Osteoblast (primary cell): ENCODE results near the gene PPARD. TPM values are rescaled to one million over a fixed set of nuclear protein-coding genes. Genes with fewer than 3 reads are reported as not detected.

Experiments used
- DNase-seq: peaks from one replicate; pipeline ENCODE4 v3.0.0; 2011; ENCODE audit warnings: low spot score, mixed read lengths; ENCODE audit not compliant: insufficient read length; ENCODE audit errors: missing footprints
- H2AFZ ChIP-seq: 2 replicates; pipeline ENCODE4 v1.6.0; 2011; ENCODE audit warnings: mild to moderate bottlenecking, low read length
- H3K27ac ChIP-seq: 2 replicates; pipeline ENCODE4 v1.5.1; 2011; ENCODE audit warnings: mild to moderate bottlenecking, low read depth, low read length, moderate library complexity
- H3K27me3 ChIP-seq: 2 replicates; pipeline ENCODE4 v1.6.0; 2012; ENCODE audit warnings: mild to moderate bottlenecking, control low read depth, inconsistent platforms, low read length, moderate library complexity; ENCODE audit not compliant: insufficient read depth
- H3K36me3 ChIP-seq: 2 replicates; pipeline ENCODE4 v1.5.1; 2011; ENCODE audit warnings: mild to moderate bottlenecking, low read length, control low read depth, moderate library complexity; ENCODE audit not compliant: insufficient read depth
- H3K4me1 ChIP-seq: 2 replicates; pipeline ENCODE4 v1.5.1; 2011; ENCODE audit warnings: mild to moderate bottlenecking, low read length, control low read depth, moderate library complexity; ENCODE audit not compliant: insufficient read depth
- H3K4me2 ChIP-seq: 2 replicates; pipeline ENCODE4 v1.6.0; 2011; ENCODE audit warnings: mild to moderate bottlenecking, low read length; ENCODE audit not compliant: insufficient read depth
- H3K4me3 ChIP-seq: fragments of 200-600 bp; sonication (generic); 3 replicates; pipeline ENCODE4 v1.5.1; 2012; ENCODE audit warnings: mild to moderate bottlenecking, low read length, inconsistent platforms; ENCODE audit not compliant: insufficient read depth
- H3K79me2 ChIP-seq: 2 replicates; pipeline ENCODE4 v1.6.0; 2012; ENCODE audit warnings: mild to moderate bottlenecking, low read length, control low read depth, inconsistent platforms; ENCODE audit not compliant: insufficient read depth
- H3K9me3 ChIP-seq: 2 replicates; pipeline ENCODE4 v1.5.1; 2011; ENCODE audit warnings: low read depth, low read length, control low read depth
- H4K20me1 ChIP-seq: 2 replicates; pipeline ENCODE4 v1.6.0; 2012; ENCODE audit warnings: mild to moderate bottlenecking, low read length, control low read depth; ENCODE audit not compliant: insufficient read depth
- total RNA-seq: library from RNA; depleted of rRNA; stranded (reverse); fragments of >200 nt; gene quantifications from 2 replicates; pipeline ENCODE4 v1.2.3, GENCODE V29; 2012
- TF ChIP-seq, protein P1 (sequence below): IDR thresholded peaks from 2 replicates; pipeline ENCODE4 v1.5.1; 2011; ENCODE audit warnings: mild to moderate bottlenecking, low read depth, low read length, moderate library complexity; ENCODE audit errors: extremely low read depth

Gene PPARD
- total RNA-seq, 1 donor, result 12.3 TPM

DNA sequence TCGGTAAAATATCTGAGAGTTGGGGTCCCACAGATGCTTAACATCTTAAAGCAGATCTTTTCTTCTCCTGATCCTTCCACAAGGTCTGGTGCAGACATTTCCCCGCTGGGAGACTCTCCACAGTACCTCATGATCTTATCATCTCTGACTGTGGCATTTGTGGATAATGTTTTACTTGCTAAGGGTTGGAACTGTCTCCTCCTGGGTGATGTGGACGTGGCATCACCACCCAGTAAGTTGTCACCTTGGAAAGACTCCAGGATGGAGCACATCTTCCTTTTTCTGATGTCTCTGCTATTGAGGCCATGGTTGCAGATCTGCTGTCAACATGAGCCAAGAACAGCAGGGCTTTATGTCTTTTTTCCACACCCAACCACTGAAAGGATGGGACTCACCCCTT is 67.8 kb downstream of the PPARD start:
- no peak overlapping the region for H3K27ac ChIP-seq
- peaks cover 6% of the 10 kb centered on the region for H3K4me1 ChIP-seq
- H3K4me2 ChIP-seq, result no peak overlapping the region
- H3K36me3 ChIP-seq, result peaks cover 44% of the 10 kb centered on the region
- H3K9me3 ChIP-seq, result no peaks in the 10 kb centered on the region
- H2AFZ ChIP-seq, result no peak overlapping the region
- no peak for DNase-seq
- no peaks in the 10 kb centered on the region for H3K27me3 ChIP-seq
- H3K4me3 ChIP-seq, result no peak overlapping the region
- TF ChIP-seq, protein P1, sequence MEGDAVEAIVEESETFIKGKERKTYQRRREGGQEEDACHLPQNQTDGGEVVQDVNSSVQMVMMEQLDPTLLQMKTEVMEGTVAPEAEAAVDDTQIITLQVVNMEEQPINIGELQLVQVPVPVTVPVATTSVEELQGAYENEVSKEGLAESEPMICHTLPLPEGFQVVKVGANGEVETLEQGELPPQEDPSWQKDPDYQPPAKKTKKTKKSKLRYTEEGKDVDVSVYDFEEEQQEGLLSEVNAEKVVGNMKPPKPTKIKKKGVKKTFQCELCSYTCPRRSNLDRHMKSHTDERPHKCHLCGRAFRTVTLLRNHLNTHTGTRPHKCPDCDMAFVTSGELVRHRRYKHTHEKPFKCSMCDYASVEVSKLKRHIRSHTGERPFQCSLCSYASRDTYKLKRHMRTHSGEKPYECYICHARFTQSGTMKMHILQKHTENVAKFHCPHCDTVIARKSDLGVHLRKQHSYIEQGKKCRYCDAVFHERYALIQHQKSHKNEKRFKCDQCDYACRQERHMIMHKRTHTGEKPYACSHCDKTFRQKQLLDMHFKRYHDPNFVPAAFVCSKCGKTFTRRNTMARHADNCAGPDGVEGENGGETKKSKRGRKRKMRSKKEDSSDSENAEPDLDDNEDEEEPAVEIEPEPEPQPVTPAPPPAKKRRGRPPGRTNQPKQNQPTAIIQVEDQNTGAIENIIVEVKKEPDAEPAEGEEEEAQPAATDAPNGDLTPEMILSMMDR, result no peak
- peaks cover 14% of the 10 kb centered on the region for H4K20me1 ChIP-seq
- H3K79me2 ChIP-seq, result peaks cover 67% of the 10 kb centered on the region

DNA sequence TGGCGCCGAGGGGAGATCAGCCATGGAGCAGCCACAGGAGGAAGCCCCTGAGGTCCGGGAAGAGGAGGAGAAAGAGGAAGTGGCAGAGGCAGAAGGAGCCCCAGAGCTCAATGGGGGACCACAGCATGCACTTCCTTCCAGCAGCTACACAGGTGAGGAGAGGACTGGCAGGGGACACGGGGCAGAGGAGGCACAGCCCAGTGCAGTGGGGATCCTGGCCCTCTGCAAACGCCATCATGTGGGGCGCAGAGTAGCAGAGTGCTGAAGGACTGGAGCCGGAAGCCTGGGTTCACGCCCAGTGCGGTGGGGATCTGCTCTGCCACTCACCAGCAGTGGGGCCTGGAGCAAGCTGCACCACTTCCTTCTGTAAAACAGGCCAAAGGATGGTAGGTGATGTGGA is 68.7 kb downstream of the PPARD start:
- Histone ChIP-seq H3K27ac (peak overlapping the region; percentile 17), H2AFZ (no peak overlapping the region), H3K79me2 (peaks cover 63% of the 10 kb centered on the region), H3K27me3 (no peaks in the 10 kb centered on the region), H3K4me3 (no peak overlapping the region), H3K9me3 (no peaks in the 10 kb centered on the region), H3K4me1 (peaks cover 12% of the 10 kb centered on the region), H4K20me1 (peaks cover 18% of the 10 kb centered on the region), H3K4me2 (no peak overlapping the region), H3K36me3 (peaks cover 48% of the 10 kb centered on the region)
- DNase-seq, result no peak
- TF ChIP-seq, protein P1, result no peak

DNA sequence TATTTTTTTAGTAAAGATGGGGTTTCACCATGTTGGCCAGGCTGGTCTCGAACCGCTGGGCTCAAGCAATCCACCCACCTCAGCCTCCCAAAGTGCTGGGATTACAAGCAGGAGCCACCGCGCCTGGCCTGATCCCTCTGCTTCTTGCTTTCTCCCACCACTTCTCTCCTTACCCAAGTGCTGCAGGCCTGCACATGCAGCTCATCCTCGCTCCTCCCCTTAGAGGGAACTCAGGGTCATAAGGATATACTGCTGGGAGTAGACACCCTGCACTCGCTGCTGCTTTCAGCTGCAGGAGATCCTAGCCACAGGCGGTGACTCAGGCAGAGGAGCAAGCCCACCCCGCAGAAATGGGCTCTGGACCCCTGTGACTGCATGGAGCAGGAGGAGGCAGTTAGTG is 69.7 kb downstream of the PPARD start:
- Histone ChIP-seq H3K4me2 (no peak overlapping the region), H3K79me2 (peaks cover 57% of the 10 kb centered on the region), H3K4me3 (no peak overlapping the region), H3K9me3 (no peaks in the 10 kb centered on the region), H2AFZ (no peak overlapping the region), H3K27me3 (no peaks in the 10 kb centered on the region), H3K27ac (no peak overlapping the region), H3K36me3 (peaks cover 57% of the 10 kb centered on the region), H4K20me1 (peaks cover 18% of the 10 kb centered on the region), H3K4me1 (peaks cover 12% of the 10 kb centered on the region)
- TF ChIP-seq, protein P1, result no peak
- no peak for DNase-seq

DNA sequence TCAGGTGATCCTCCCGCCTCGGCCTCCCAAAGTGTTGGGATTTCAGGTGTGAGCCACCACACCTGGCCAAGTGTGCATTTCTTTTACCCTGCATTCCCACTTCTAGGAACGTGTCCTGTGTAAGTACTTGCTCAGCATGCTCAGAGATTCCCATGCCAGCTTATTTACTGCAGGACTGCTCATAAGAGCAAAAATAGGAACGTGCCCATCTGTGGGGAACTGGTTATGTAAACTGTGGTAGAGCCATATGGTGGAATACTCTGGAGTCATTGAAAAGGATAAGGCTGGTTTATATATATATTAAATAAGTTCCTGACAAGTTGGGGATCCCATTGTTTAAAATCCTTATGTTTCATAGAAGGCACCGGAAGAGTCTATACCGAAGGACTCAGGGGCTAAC is 71.6 kb downstream of the PPARD start:
- peaks cover 71% of the 10 kb centered on the region for H3K36me3 ChIP-seq
- TF ChIP-seq, protein P1, result no peak

More for the DNA sequence above, 71.6 kb downstream of the PPARD start:
- peak overlapping the region; percentile 74 for H3K27ac ChIP-seq
- H3K4me2 ChIP-seq, result no peak overlapping the region
- no peak for DNase-seq
- H4K20me1 ChIP-seq, result peaks cover 16% of the 10 kb centered on the region
- no peaks in the 10 kb centered on the region for H3K27me3 ChIP-seq
- H2AFZ ChIP-seq, result no peak overlapping the region
- H3K4me1 ChIP-seq, result peaks cover 12% of the 10 kb centered on the region
- no peaks in the 10 kb centered on the region for H3K9me3 ChIP-seq
- peaks cover 53% of the 10 kb centered on the region for H3K79me2 ChIP-seq
- no peak overlapping the region for H3K4me3 ChIP-seq
